ENCODE measurements around the gene DRC1.

Gene DRC1

GRCh38 chr2:26495705-26496297, 94.1 kb downstream of the DRC1 start:
- peak; percentile 15 for DNase-seq

- DNase-seq = no peak
Measured at GRCh38 chr2:26500406-26500805, 98.7 kb downstream of the DRC1 start.

- peak; percentile 94 for DNase-seq
Measured at GRCh38 chr2:26503231-26503880, 101.6 kb downstream of the DRC1 start.

GRCh38 chr2:26504002-26504401, 102.3 kb downstream of the DRC1 start:
- no peak for DNase-seq

- no peak for DNase-seq
Measured at GRCh38 chr2:26506279-26506678, 104.6 kb downstream of the DRC1 start.
